Stimulated activated CD8-positive, alpha-beta memory T cell treated with anti-CD3 and anti-CD28 coated beads, Interleukin-7, amount 100 ng/mL, for 24 hours (primary cell): ENCODE data around the gene CEP20.
"Not testable (repeated sequence)": the region's sequence is repeated elsewhere in the genome, so short reads cannot be mapped to it uniquely, and the experiment has no call there.

Source experiments
- DNase-seq: peaks from one replicate; pipeline ENCODE4 v3.0.0-alpha.2; 2020; ENCODE audit warnings: low read depth

The CEP20 gene

GRCh38 chr16:15888072-15888976, at the start of gene CEP20:
CEP20 (minus strand) TSS chr16:15888603; CDS start chr16:15888585, 18 bp downstream.
- peak; percentile 99 for DNase-seq

GRCh38 chr16:15936809-15937208, 48.4 kb upstream of the CEP20 start:
- DNase-seq: not testable (repeated sequence)

DNA sequence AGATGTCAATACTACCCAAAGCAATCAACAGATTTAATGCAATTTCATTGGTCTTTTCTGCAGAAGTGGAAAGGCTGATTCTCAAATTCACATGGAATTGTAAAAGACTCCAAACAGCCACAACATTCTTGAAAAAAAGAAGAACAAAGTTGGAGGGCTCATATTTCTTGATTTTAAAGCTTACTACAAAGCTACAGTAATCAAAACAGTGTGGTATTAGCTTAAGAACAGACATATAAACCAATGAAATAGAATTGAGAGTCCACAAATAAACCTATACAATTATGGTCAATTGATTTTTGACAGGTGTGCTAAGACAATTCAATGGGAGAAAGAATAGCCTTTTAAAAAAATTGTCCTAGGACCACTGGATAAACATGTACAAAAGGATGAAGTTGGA, 46.6 kb upstream of the CEP20 start:
- no peak for DNase-seq

- no peak for DNase-seq
Observed at GRCh38 chr16:15933781-15934180, 45.4 kb upstream of the CEP20 start.

DNA sequence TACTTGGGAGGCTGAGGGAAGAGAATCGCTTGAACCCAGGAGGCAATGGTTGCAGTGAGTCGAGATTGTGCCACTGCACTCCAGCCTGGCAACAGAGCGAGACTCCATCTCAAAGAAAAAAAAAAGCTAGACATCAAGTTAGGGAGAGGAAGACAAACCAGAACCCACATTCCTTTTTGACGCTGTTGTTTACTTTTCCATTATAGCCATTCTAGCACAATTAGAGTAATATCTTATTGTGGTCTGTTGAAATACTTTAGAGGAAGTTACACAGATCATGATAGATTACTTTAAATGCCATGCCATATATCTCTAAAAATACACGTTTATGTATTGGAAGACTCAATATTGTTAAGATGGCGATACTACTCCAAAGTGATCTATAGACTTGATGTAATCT, 44.5 kb upstream of the CEP20 start:
- DNase-seq: no peak

DNA sequence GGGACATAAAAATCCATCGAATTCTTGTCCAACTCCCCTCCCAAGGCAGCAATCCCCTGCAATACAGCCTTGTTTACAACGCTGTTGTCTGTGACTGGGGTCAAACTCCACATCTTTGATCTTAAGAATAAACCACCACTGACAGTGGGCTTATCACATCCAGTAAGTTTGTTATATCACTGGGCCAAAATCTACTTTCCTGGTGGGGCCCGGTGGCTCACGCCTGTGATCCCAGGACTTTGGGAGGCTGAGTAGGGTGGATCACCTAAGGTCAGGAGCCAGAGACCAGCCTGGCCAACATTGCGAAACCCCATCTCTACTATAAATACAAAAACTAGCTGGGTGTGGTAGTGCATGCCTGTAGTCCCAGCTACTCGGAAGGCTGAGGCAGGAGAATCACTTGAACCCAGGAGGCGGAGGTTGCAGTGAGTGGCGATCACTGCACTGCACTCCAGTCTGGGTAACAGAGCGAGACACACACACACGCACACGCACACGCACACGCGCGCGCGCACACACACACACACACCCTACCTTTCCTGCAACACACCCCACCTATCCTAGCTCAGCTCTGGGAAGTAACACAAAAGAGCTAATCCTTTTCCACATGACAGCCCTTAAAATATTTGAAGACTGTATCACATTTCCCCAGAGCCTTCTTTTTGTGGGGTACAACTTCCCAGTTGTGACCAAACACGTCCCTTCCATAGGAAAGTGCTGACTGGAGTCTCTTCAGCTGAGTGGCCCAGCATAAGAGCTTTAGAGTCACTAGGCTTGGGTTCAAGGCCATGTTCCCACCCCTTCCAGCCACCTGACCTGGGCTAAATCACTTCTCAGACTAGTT, 40.1 kb upstream of the CEP20 start:
- DNase-seq: no peak

GRCh38 chr16:15925631-15926030, 37.2 kb upstream of the CEP20 start:
- DNase-seq: no peak

DNA sequence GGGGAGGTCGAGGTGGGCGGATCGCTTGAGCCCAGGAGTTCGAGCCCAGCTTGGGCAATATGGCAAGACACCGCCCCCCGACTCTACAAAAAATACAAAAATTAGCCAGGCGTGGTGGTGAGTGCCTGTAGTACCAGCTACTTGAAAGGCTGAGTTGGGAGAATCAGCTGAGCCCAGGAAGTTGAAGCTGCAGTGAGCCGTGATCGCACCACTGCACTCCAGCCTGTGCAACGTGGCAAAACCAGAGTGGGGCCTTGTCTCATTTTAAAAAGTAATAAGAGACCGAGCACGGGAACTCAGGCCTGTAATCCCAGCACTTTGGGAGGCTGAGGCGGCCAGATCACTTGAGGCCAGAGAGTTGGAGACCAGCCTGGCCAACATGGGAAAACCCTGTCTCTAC, 36.6 kb upstream of the CEP20 start:
- DNase-seq: no peak

DNA sequence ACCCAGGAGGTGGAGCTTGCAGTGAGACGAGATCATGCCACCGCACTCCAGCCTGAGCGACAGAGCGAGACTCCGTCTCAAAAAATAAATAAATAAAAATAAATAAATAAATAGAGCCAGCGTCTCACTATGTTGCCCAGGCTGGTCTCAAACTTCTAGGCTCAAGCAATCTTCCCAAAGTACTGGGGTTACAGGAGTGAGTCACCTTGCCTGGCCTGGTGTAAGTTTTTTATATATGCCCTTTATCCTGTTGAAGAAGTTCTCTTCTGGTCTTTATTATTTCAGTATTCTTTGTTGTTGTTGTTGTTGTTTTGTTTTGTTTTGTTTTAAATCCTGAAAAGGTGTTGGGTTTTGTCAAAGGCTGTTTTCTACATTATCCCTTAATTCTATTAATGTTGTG, 30.9 kb upstream of the CEP20 start:
- no peak for DNase-seq

GRCh38 chr16:15918314-15918713, 29.9 kb upstream of the CEP20 start:
- not testable (repeated sequence) for DNase-seq

GRCh38 chr16:15916323-15916722, 27.9 kb upstream of the CEP20 start:
- no peak for DNase-seq

GRCh38 chr16:15915555-15916081, 27.2 kb upstream of the CEP20 start:
- DNase-seq: no peak

DNA sequence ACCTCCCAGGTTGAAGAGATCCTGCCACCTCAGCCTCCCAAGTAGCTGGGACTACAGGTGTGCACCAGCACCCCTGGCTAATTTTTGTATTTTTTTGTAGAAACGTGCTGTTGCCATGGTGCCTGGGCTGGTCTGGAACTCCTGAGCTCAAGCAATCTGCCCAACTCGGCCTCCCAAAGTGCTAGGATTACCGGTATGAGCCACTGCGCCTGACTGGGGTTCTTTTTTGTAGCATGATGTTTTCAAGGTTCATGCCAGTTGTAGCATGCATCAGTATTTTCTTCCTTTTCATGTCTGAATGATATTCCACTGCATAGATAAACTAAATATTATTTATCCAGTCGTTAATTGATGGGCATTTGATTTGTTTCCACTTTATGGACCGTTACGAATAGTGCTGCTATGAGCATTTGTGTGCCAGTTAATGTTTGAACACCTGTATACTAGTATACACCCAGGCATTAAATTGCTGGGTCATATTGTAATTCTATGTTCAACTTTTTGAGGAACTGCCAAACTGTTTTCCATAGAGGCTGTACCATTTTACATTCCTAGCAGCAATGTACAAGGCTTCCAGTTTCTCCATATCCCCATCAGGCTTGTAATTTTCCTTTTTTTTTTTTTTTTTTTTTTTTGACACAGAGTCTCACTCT, 24.8 kb upstream of the CEP20 start:
- DNase-seq: no peak

- no peak for DNase-seq
Observed at GRCh38 chr16:15911198-15911597, 22.8 kb upstream of the CEP20 start.

- DNase-seq: no peak
Observed at GRCh38 chr16:15907863-15908478, 19.6 kb upstream of the CEP20 start.

DNA sequence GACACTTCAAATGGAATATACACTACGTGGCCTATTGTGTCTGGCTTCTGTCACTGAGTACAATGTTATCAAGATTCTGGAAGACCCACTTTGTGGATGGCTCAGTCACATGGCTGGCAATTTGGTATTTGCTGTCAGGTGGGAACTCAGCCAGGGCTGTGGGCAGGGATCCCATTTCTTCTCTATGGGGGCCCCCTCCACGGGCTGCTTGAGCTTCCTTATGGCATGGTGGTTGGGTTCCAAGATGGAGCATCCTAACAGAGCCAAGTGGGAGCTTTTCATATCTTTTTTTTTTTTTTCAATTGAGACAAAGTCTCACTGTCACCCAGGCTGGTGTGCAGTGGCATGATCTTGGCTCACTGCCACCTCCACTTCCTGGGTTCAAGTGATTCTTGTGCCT, 18.0 kb upstream of the CEP20 start:
- DNase-seq: no peak

DNA sequence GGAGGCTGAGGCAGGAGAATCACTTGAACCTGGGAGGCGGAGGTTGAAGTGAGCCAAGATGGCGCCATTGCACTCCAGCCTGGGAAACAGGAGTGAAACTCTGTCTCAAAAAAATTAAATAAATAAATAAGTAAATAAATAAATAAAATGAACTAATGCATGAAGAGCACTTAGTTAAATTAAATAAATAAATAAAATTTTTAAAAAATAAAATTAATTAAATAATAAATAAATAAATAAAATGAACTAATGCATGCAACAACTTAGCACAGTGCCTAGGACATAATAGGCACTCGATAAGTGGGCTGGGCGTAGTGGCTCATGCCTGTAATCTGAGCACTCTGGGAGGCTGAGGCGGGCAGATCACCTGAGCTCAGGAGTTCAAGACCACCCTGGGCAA, 15.6 kb upstream of the CEP20 start:
- no peak for DNase-seq

DNA sequence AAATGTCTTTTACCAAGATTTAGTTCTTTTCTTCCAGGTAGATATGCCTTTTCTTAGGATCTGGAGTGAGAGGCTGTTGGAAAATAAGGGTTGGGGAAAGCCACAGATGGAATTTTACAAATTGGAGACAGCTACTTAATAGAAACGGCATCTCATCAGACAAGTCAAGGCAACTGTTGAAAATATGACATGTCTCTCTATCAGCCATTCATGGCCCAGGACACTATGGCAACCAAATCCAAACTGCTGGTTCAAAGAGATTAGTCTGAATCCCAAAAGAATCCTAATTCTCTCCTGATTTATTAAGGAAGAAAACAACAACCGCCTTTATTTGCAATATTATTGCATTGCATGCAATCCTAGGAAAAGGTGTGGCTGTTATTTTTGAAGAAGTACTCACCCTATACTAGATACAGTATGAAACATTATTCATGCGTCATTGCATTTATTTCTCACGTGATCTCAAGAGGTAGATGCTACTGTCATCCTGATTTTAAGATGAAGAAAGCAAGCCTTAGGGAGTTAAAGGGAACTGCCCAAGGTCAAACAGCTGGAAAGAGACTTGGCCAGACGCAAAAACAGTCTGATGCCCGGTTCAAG, 12.6 kb upstream of the CEP20 start:
- no peak for DNase-seq

- no peak for DNase-seq
Observed at GRCh38 chr16:15900357-15900756, 12.0 kb upstream of the CEP20 start.

DNA sequence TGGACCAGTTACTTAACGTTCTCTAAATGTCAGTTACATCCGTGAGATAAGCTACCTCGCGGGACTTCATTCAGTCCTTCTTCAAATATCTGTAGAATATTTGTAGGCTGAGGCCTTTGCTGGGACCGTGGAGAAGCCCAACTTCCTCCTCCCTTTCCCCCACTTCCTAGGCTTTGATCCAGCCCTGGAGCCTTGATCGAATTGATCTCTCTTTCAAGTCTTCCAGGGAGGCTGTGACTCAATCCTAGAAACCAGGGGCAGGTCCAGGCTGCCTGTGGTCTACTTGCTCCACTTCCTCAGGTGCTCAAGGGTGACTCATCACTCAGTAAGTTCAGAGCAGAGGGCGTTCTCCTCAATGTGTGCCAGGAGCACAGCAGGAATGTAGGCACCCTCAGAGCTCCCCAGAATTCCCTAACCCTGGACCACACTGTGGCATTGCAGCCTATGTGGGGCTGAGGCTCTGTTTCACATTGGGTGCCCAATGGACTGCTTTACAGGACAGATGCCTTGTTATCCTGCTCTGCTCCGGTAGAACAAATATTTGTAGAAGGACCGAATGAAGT, 11.2 kb upstream of the CEP20 start:
- no peak for DNase-seq

GRCh38 chr16:15898654-15899053, 10.3 kb upstream of the CEP20 start:
- no peak for DNase-seq
